A549 (cell line): ENCODE results near the gene SLC39A11.

Source experiments
- HDAC2 ChIP-seq: fragments of 200-600 bp; sonication (generic); IDR thresholded peaks from 2 replicates; pipeline ENCODE4 v1.6.1; 2016
- MAFK ChIP-seq: fragments of 450-650 bp; IDR thresholded peaks from 2 replicates; pipeline ENCODE4 v1.6.1; 2014; ENCODE audit not compliant: partially characterized antibody
- MAX ChIP-seq: IDR thresholded peaks from 2 replicates; pipeline ENCODE4 v1.6.1; 2012
- POLR2A ChIP-seq: IDR thresholded peaks from 2 replicates; pipeline ENCODE4 v1.6.1; 2012; ENCODE audit warnings: mild to moderate bottlenecking, low read length
- REST ChIP-seq: fragments of 200-600 bp; sonication (generic); IDR thresholded peaks from 2 replicates; pipeline ENCODE4 v1.6.1; 2016; ENCODE audit warnings: antibody characterized with exemption, mild to moderate bottlenecking, moderate library complexity
- RNF2 ChIP-seq: fragments of 200-600 bp; sonication (generic); IDR thresholded peaks from 2 replicates; pipeline ENCODE4 v1.6.1; 2016; ENCODE audit warnings: low read depth, mild to moderate bottlenecking, antibody characterized with exemption, moderate library complexity, borderline replicate concordance
- SMC3 ChIP-seq: fragments of >200 bp; sonication (Bioruptor Twin); formaldehyde crosslinking; IDR thresholded peaks from 3 replicates; pipeline ENCODE4 v1.6.1; 2018; ENCODE audit warnings: inconsistent platforms
- ZSCAN20 ChIP-seq: fragments of 250-450 bp; sonication (Bioruptor Pico); IDR thresholded peaks from 2 replicates; pipeline ENCODE4 v1.8.0; 2022; ENCODE audit warnings: mild to moderate bottlenecking, moderate library complexity
- TF ChIP-seq, protein P1 (sequence below): fragments of >200 bp; sonication (Bioruptor Twin); formaldehyde crosslinking; IDR thresholded peaks from 3 replicates; pipeline ENCODE4 v1.5.1; 2016

DNA sequence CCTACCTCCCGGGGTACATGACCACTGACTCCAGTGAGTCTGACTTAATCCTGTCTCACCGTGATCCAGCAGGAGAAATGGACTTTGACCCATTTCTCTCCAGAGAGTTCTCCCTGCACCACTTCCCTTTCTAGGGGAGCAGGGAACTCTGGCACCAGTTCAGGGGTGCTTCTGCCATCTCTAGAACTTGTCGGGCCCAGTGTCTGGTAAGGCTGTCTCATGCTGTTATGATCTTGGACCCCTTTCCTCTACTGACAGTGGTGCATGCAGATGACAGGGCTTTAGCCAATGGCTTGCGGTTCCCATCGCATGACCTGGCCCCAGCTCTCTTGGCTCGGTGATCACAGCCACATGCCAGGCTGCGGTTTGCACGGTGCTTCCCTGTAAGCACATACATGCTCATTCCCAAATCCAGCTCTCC, 62.0 kb downstream of the SLC39A11 start:
- no peak for TF ChIP-seq ZSCAN20 (CRISPR knock-in tag)
- TF ChIP-seq HDAC2: no peak
- TF ChIP-seq, protein P1, sequence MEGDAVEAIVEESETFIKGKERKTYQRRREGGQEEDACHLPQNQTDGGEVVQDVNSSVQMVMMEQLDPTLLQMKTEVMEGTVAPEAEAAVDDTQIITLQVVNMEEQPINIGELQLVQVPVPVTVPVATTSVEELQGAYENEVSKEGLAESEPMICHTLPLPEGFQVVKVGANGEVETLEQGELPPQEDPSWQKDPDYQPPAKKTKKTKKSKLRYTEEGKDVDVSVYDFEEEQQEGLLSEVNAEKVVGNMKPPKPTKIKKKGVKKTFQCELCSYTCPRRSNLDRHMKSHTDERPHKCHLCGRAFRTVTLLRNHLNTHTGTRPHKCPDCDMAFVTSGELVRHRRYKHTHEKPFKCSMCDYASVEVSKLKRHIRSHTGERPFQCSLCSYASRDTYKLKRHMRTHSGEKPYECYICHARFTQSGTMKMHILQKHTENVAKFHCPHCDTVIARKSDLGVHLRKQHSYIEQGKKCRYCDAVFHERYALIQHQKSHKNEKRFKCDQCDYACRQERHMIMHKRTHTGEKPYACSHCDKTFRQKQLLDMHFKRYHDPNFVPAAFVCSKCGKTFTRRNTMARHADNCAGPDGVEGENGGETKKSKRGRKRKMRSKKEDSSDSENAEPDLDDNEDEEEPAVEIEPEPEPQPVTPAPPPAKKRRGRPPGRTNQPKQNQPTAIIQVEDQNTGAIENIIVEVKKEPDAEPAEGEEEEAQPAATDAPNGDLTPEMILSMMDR: no peak
- TF ChIP-seq RNF2: no peak
- no peak for TF ChIP-seq MAX
- TF ChIP-seq SMC3: no peak
- TF ChIP-seq MAFK: no peak
- TF ChIP-seq POLR2A: no peak
- no peak for TF ChIP-seq REST
